NCI-H446 (cell line): ENCODE data around the gene LGALSL.

ENCODE experiments used
- DNase-seq, 2 experiments: peaks; one replicate each; lab custom pipeline; 2025; lab: John Stamatoyannopoulos, UW

LGALSL gene

GRCh38 chr2:64453770-64454385, at the start of gene LGALSL:
Gene LGALSL, plus strand, starts transcription at chr2:64454162. Its CDS starts 384 bp downstream, at chr2:64454546.
- peak in 1 of 2 experiments; percentile 60 for DNase-seq

- peak in 1 of 2 experiments; percentile 20 for DNase-seq
Observed at GRCh38 chr2:64404743-64405142, 49.2 kb upstream of the LGALSL start.

- DNase-seq, result peak; percentile 24 to 71
Observed at GRCh38 chr2:64405581-64406406, 48.2 kb upstream of the LGALSL start.

GRCh38 chr2:64406407-64406774, 47.6 kb upstream of the LGALSL start:
- no peak for DNase-seq

GRCh38 chr2:64408031-64408430, 45.9 kb upstream of the LGALSL start:
- no peak for DNase-seq

- no peak for DNase-seq
Observed at GRCh38 chr2:64410671-64411070, 43.3 kb upstream of the LGALSL start.

- no peak for DNase-seq
Observed at GRCh38 chr2:64412671-64413070, 41.3 kb upstream of the LGALSL start.

- DNase-seq, result no peak
Observed at GRCh38 chr2:64414736-64415435, 39.1 kb upstream of the LGALSL start.

GRCh38 chr2:64417624-64418023, 36.3 kb upstream of the LGALSL start:
- no peak for DNase-seq

GRCh38 chr2:64419596-64420165, 34.3 kb upstream of the LGALSL start:
- no peak for DNase-seq

GRCh38 chr2:64420677-64421076, 33.3 kb upstream of the LGALSL start:
- no peak for DNase-seq

- no peak for DNase-seq
Observed at GRCh38 chr2:64421201-64421600, 32.8 kb upstream of the LGALSL start.

GRCh38 chr2:64422466-64422865, 31.5 kb upstream of the LGALSL start:
- no peak for DNase-seq

GRCh38 chr2:64423303-64423702, 30.7 kb upstream of the LGALSL start:
- DNase-seq, result peak in 1 of 2 experiments; percentile 16

- no peak for DNase-seq
Observed at GRCh38 chr2:64424416-64424987, 29.5 kb upstream of the LGALSL start.

- no peak for DNase-seq
Observed at GRCh38 chr2:64426183-64426952, 27.6 kb upstream of the LGALSL start.

GRCh38 chr2:64434039-64434657, 19.8 kb upstream of the LGALSL start:
- no peak for DNase-seq

GRCh38 chr2:64437883-64438282, 16.1 kb upstream of the LGALSL start:
- no peak for DNase-seq

- DNase-seq, result no peak
Observed at GRCh38 chr2:64439194-64439593, 14.8 kb upstream of the LGALSL start.

GRCh38 chr2:64440843-64441242, 13.1 kb upstream of the LGALSL start:
- no peak for DNase-seq

- no peak for DNase-seq
Observed at GRCh38 chr2:64442277-64442676, 11.7 kb upstream of the LGALSL start.
